Stimulated activated CD4-positive, alpha-beta T cell treated with anti-CD3 and anti-CD28 coated beads, Interleukin-12 subunit alpha, Interleukin-12 subunit beta, amount 100 ng/mL, for 4 hours (primary cell): ENCODE data around the gene AP5S1.
"Not testable (repeated sequence)": the region's sequence is repeated elsewhere in the genome, so short reads cannot be mapped to it uniquely, and the experiment has no call there.

Experiments
- DNase-seq: peaks from one replicate; pipeline ENCODE4 v3.0.0-alpha.2; 2020

The AP5S1 gene

GRCh38 chr20:3820048-3820900 lies at the start of gene AP5S1:
AP5S1 (plus strand) TSS chr20:3820547; CDS start chr20:3822118, 1,571 bp downstream.
- peak; percentile 82 for DNase-seq

GRCh38 chr20:3771552-3772058 lies 48.7 kb upstream of the AP5S1 start:
- DNase-seq = no peak

GRCh38 chr20:3775457-3776108 lies 44.8 kb upstream of the AP5S1 start:
- no peak for DNase-seq

GRCh38 chr20:3777381-3777715 lies 43.0 kb upstream of the AP5S1 start:
- DNase-seq = no peak

GRCh38 chr20:3777716-3778629 lies 42.4 kb upstream of the AP5S1 start:
- peak; percentile 47 for DNase-seq

- DNase-seq = no peak
Observed at GRCh38 chr20:3778976-3779375, 41.4 kb upstream of the AP5S1 start.

- no peak for DNase-seq
Observed at GRCh38 chr20:3781153-3781910, 39.0 kb upstream of the AP5S1 start, which contains the start of gene SPEF1. SPEF1 (minus strand) TSS chr20:3781448; CDS start chr20:3781287, 161 bp downstream.

- DNase-seq = no peak
Observed at GRCh38 chr20:3782597-3782996, 37.8 kb upstream of the AP5S1 start.

- DNase-seq = no peak
Observed at GRCh38 chr20:3783068-3783489, 37.3 kb upstream of the AP5S1 start.

GRCh38 chr20:3783511-3784195 lies 36.7 kb upstream of the AP5S1 start:
- DNase-seq = no peak

- no peak for DNase-seq
Observed at GRCh38 chr20:3784216-3784853, 36.0 kb upstream of the AP5S1 start.

- DNase-seq = no peak
Observed at GRCh38 chr20:3784863-3785239, 35.5 kb upstream of the AP5S1 start.

- DNase-seq = no peak
Observed at GRCh38 chr20:3785240-3786125, 34.9 kb upstream of the AP5S1 start.

GRCh38 chr20:3786126-3786484 lies 34.2 kb upstream of the AP5S1 start:
- DNase-seq = no peak

- DNase-seq = peak; percentile 93
Observed at GRCh38 chr20:3786665-3787323, 33.6 kb upstream of the AP5S1 start, which contains the start of gene CENPB. CENPB (minus strand) TSS chr20:3786740; CDS start chr20:3786483, 257 bp downstream.

GRCh38 chr20:3787324-3788014 lies 32.9 kb upstream of the AP5S1 start:
- DNase-seq = no peak

- DNase-seq = no peak
Observed at GRCh38 chr20:3788685-3789155, 31.6 kb upstream of the AP5S1 start.

- not testable (repeated sequence) for DNase-seq
Observed at GRCh38 chr20:3789201-3789600, 31.1 kb upstream of the AP5S1 start.

- DNase-seq = not testable (repeated sequence)
Observed at GRCh38 chr20:3794168-3794567, 26.2 kb upstream of the AP5S1 start.
